Ecto neural progenitor cell (in vitro differentiated cells): Measurements from ENCODE around the gene CLIP2.
"Not testable (repeated sequence)": the region's sequence is repeated elsewhere in the genome, so short reads cannot be mapped to it uniquely, and the experiment has no call there.

ENCODE experiments used
- DNase-seq: peaks from one replicate; pipeline ENCODE4 v3.0.0-alpha.2; 2018; ENCODE audit warnings: low spot score

Gene CLIP2

GRCh38 chr7:74403521-74404387 lies 114.5 kb downstream of the CLIP2 start:
- DNase-seq: no peak

- DNase-seq: no peak
Observed at GRCh38 chr7:74404388-74404700, 115.1 kb downstream of the CLIP2 start.

GRCh38 chr7:74404741-74405140 lies 115.5 kb downstream of the CLIP2 start:
- DNase-seq: no peak

- peak; percentile 79 for DNase-seq
Observed at GRCh38 chr7:74405191-74405898, 116.1 kb downstream of the CLIP2 start.

- DNase-seq: no peak
Observed at GRCh38 chr7:74405899-74406512, 116.8 kb downstream of the CLIP2 start.

- DNase-seq: no peak
Observed at GRCh38 chr7:74407958-74408357, 118.8 kb downstream of the CLIP2 start.

GRCh38 chr7:74409571-74409970 lies 120.4 kb downstream of the CLIP2 start:
- no peak for DNase-seq

- no peak for DNase-seq
Observed at GRCh38 chr7:74410772-74411171, 121.6 kb downstream of the CLIP2 start.

GRCh38 chr7:74411571-74411970 lies 122.4 kb downstream of the CLIP2 start:
- DNase-seq: not testable (repeated sequence)

- DNase-seq: no peak
Observed at GRCh38 chr7:74412056-74412455, 122.8 kb downstream of the CLIP2 start.

- no peak for DNase-seq
Observed at GRCh38 chr7:74412603-74413002, 123.4 kb downstream of the CLIP2 start.

- DNase-seq: not testable (repeated sequence)
Observed at GRCh38 chr7:74414595-74415333, 125.6 kb downstream of the CLIP2 start.

GRCh38 chr7:74417419-74417971 lies 128.3 kb downstream of the CLIP2 start:
- DNase-seq: peak; percentile 87

GRCh38 chr7:74418076-74418475 lies 128.9 kb downstream of the CLIP2 start:
- no peak for DNase-seq

- DNase-seq: no peak
Observed at GRCh38 chr7:74418538-74418937, 129.3 kb downstream of the CLIP2 start.

- not testable (repeated sequence) for DNase-seq
Observed at GRCh38 chr7:74419232-74419631, 130.0 kb downstream of the CLIP2 start.

- DNase-seq: no peak
Observed at GRCh38 chr7:74420006-74420405, 130.8 kb downstream of the CLIP2 start.

- no peak for DNase-seq
Observed at GRCh38 chr7:74424291-74424880, 135.2 kb downstream of the CLIP2 start.

GRCh38 chr7:74428023-74428422 lies 138.8 kb downstream of the CLIP2 start:
- no peak for DNase-seq

GRCh38 chr7:74429153-74429747 lies 140.0 kb downstream of the CLIP2 start:
- no peak for DNase-seq

GRCh38 chr7:74430409-74430808 lies 141.2 kb downstream of the CLIP2 start:
- not testable (repeated sequence) for DNase-seq
